GM12878 (cell line): ENCODE data around the gene VASH1.

Experiments used
- BCL11A ChIP-seq: IDR thresholded peaks from 2 replicates; pipeline ENCODE4 v1.6.1; 2011; ENCODE audit warnings: low read depth, low read length
- BHLHE40 ChIP-seq, 2 experiments: fragments of 450-650 bp in 1 of 2; IDR thresholded peaks; 2 replicates each; pipeline ENCODE4 v1.6.1; 2011 to 2017; ENCODE audit warnings: low read depth in 2 of 2, borderline replicate concordance in 1 of 2, improper control_type of control experiment in 1 of 2, low read length in 1 of 2, mild to moderate bottlenecking in 1 of 2
- CTCF ChIP-seq, 3 experiments: IDR thresholded peaks in 2 of 3; conservative IDR thresholded peaks in 1 of 3; 2 replicates each; pipeline ENCODE4 v1.5.1; 2011; ENCODE audit warnings: low read depth in 3 of 3, low read length in 3 of 3, mild to moderate bottlenecking in 3 of 3, control low read depth in 2 of 3, moderate library complexity in 2 of 3, inconsistent platforms in 1 of 3, mixed read lengths in 1 of 3; ENCODE audit not compliant: control insufficient read depth in 2 of 3, insufficient read depth in 1 of 3; ENCODE audit errors: extremely low read depth in 1 of 3
- EED ChIP-seq: sonication (generic); IDR thresholded peaks from 2 replicates; pipeline ENCODE4 v1.6.1; 2016; ENCODE audit warnings: antibody characterized with exemption, low read depth
- EP300 ChIP-seq, 2 experiments: fragments of 150-350 bp in 1 of 2; IDR thresholded peaks; 2 replicates each; pipeline ENCODE4 v1.6.1; 2011 to 2012; ENCODE audit warnings: low read depth in 2 of 2, low read length in 2 of 2, borderline replicate concordance in 1 of 2, improper control_type of control experiment in 1 of 2, inconsistent platforms in 1 of 2; ENCODE audit not compliant: control insufficient read depth in 1 of 2
- ETV6 ChIP-seq, 2 experiments: fragments of 450-650 bp in 1 of 2; IDR thresholded peaks in 1 of 2; conservative IDR thresholded peaks in 1 of 2; 2 replicates each; pipeline ENCODE4 v1.6.1; 2014; ENCODE audit warnings: antibody characterized with exemption in 1 of 2, borderline replicate concordance in 1 of 2, low read depth in 1 of 2, mild to moderate bottlenecking in 1 of 2, moderate library complexity in 1 of 2
- EZH2 ChIP-seq: IDR thresholded peaks from 2 replicates; pipeline ENCODE4 v1.6.1; 2012; ENCODE audit warnings: low read depth, mild to moderate bottlenecking, control low read depth, inconsistent platforms, low read length, borderline replicate concordance; ENCODE audit not compliant: control insufficient read depth
- NFIC ChIP-seq: IDR thresholded peaks from 2 replicates; pipeline ENCODE4 v1.6.1; 2012; ENCODE audit warnings: low read depth, mild to moderate bottlenecking, inconsistent platforms, low read length, moderate library complexity
- NFYA ChIP-seq: IDR thresholded peaks from 2 replicates; pipeline ENCODE4 v1.6.1; 2011; ENCODE audit warnings: low read depth, mild to moderate bottlenecking, low read length, improper control_type of control experiment, borderline replicate concordance
- NR2C2 ChIP-seq: IDR thresholded peaks from 2 replicates; pipeline ENCODE4 v1.6.1; 2011; ENCODE audit warnings: borderline replicate concordance, low read depth; ENCODE audit not compliant: control insufficient read depth, insufficient read length
- NRF1 ChIP-seq: conservative IDR thresholded peaks from 2 replicates; pipeline ENCODE4 v1.6.1; 2011; ENCODE audit warnings: mild to moderate bottlenecking, low read depth, low read length, improper control_type of control experiment
- PBX3 ChIP-seq: IDR thresholded peaks from 2 replicates; pipeline ENCODE4 v1.6.1; 2011; ENCODE audit warnings: mild to moderate bottlenecking, low read depth, low read length, moderate library complexity; ENCODE audit not compliant: insufficient replicate concordance
- SP1 ChIP-seq: IDR thresholded peaks from one replicate; pipeline ENCODE4 v1.6.1; 2011; ENCODE audit warnings: low read depth, low read length
- TARDBP ChIP-seq: IDR thresholded peaks from 2 replicates; pipeline ENCODE4 v1.6.1; 2016; ENCODE audit warnings: borderline replicate concordance

GRCh38 chr14:76715511-76716081, 45.7 kb upstream of the VASH1 start:
- TF ChIP-seq NRF1: no peak
- TF ChIP-seq CTCF (IDR thresholded peaks at IDR 0.05 in 2 of 3, conservative IDR thresholded peaks at IDR 0.05 in 1 of 3; ENCODE audit: control insufficient read depth in 2 of 3, extremely low read depth in 1 of 3, insufficient read depth in 1 of 3, low read depth in 3 of 3, low read length in 3 of 3): no peak
- no peak for TF ChIP-seq TARDBP
- TF ChIP-seq BHLHE40 (IDR thresholded peaks at IDR 0.05; ENCODE audit: borderline replicate concordance in 1 of 2, low read depth in 2 of 2, low read length in 1 of 2): no peak
- no peak for TF ChIP-seq EZH2
- no peak for TF ChIP-seq BCL11A
- no peak for TF ChIP-seq EP300 (IDR thresholded peaks at IDR 0.05; ENCODE audit: borderline replicate concordance in 1 of 2, control insufficient read depth in 1 of 2, low read depth in 2 of 2, low read length in 2 of 2)
- no peak for TF ChIP-seq PBX3
- TF ChIP-seq SP1: no peak
- no peak for TF ChIP-seq EED
- TF ChIP-seq ETV6 (conservative IDR thresholded peaks at IDR 0.05 in 1 of 2, IDR thresholded peaks at IDR 0.05 in 1 of 2; ENCODE audit: borderline replicate concordance in 1 of 2, low read depth in 1 of 2): no peak
- no peak for TF ChIP-seq NFIC
- no peak for TF ChIP-seq NR2C2
- no peak for TF ChIP-seq NFYA
